GM12874 (cell line): ENCODE measurements around the gene CATSPERD.

Experiments used
- CTCF ChIP-seq: IDR thresholded peaks from 2 replicates; pipeline ENCODE4 v1.5.1; 2011; ENCODE audit warnings: low read depth, mild to moderate bottlenecking, control low read depth, low read length, moderate library complexity; ENCODE audit not compliant: insufficient read depth

CATSPERD gene

DNA sequence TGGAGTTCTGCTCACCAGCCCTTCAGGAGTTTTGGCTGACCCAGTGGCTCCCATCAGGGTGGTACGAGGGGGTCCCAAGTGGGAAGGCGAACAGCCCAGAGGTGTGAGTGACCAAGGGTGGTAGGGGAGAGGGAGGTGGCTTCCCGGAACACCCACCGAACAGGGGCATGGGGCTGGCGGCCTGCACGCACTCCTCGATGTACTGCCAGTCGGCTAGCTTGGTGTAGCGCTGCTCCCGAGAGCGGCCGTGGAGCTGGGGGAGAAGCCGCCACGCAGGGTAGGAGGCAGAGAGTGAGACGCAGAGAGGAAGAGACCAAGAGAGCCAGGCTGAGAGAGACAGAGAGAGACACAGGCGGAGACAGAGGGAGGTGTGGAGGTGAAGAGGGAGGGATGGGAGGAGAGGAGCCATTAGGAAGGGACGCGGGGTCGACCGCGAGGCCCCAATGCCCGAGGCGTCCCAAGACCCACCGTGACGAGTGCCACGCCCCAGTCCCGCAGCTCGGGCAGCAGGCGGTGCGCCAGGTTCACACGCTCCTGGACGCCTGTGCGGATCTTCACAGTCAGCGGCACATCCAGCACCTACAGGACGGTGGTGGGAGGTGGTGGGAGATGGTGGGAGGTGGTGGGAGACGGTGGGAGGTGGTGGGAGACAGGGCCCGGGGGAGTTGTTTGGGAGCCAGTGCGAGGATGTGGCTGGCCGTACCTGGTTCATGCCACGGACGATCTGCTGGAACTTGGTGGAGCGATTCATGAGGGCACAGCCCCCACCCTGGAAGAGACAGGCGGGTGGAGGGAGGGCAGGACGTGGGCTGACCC, 66.4 kb downstream of the CATSPERD start:
- no peak for TF ChIP-seq CTCF

- TF ChIP-seq CTCF, result no peak
Measured at GRCh38 chr19:5787409-5788182, 67.2 kb downstream of the CATSPERD start.

DNA sequence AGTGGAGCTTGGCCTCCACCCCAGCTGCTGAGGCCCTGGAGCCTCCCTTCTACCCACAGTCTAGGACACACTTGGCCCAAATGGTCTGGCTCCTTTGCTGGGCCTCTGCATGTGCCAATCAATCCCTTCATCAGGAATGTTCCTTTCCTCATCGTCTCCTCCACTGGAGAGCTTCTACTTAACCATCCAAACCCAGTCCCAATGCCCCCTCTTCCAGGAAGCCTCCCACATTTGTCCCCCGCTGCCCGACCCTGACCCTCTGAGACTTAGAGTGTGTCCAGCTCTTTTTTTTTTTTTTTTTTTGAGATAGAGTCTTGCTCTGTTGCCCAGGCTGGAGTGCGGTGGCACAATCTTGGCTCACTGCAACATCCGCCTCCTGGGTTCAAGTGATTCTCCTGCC, 68.0 kb downstream of the CATSPERD start:
- no peak for TF ChIP-seq CTCF

GRCh38 chr19:5789351-5789761, 68.9 kb downstream of the CATSPERD start:
- no peak for TF ChIP-seq CTCF

DNA sequence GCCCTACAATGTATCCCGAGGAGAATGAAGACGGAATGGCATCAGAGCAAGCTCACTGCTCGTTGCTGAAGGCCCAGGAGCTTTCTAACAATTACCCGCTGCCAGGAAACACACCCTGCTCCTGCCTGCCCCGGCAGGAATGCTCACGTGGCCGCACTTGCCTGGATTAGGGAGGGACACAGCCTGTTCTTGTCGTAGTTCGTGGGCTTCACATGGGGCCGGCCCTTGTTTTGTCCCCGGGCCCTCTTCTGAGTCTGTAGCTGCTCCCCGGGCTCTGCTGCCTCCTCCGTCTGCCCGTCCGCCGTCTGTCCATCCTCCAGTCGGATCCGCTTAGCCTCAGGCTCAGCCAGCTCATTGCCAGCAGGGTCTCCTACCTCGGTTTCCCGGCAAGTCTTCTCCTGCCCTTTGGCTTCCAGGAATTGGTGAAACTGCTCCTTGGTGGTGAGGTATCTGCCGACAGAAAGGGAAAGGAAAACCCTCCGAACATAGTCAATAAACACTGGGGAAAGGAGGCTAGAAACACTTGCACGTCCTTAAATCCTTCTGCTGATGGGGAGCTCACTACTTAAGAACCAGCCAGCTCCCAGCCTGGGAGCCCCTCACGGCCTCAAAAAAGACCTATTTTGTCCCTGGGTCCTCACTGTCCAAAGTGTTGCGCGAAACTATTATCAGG, 69.6 kb downstream of the CATSPERD start:
- no peak for TF ChIP-seq CTCF

- no peak for TF ChIP-seq CTCF
Measured at GRCh38 chr19:5790559-5791520, 70.4 kb downstream of the CATSPERD start, which contains the start of gene DUS3L. Gene DUS3L (minus strand): TSS chr19:5791163. CDS start chr19:5791141, 22 bp downstream.
